HUES64 (cell line): Measurements from ENCODE around the gene HOMER1.
A peak's percentile ranks its signal among the peaks of the same experiment; 100 is the strongest.
"Not testable (repeated sequence)": the region's sequence is repeated elsewhere in the genome, so short reads cannot be mapped to it uniquely, and the experiment has no call there.

ENCODE experiments used
- H3K27ac ChIP-seq: 2 replicates; pipeline ENCODE4 v1.7.0; 2013; ENCODE audit warnings: low read depth, low read length, inconsistent platforms
- H3K27me3 ChIP-seq: 2 replicates; pipeline ENCODE4 v1.6.1; 2013; ENCODE audit warnings: mild to moderate bottlenecking, low read length; ENCODE audit not compliant: insufficient read depth
- H3K36me3 ChIP-seq: 2 replicates; pipeline ENCODE4 v1.6.1; 2013; ENCODE audit warnings: mild to moderate bottlenecking, low read length; ENCODE audit not compliant: insufficient read depth
- H3K4me1 ChIP-seq: 2 replicates; pipeline ENCODE4 v1.6.1; 2013; ENCODE audit warnings: mild to moderate bottlenecking, low read length, moderate library complexity; ENCODE audit not compliant: insufficient read depth
- H3K4me3 ChIP-seq: 2 replicates; pipeline ENCODE4 v1.5.1; 2013; ENCODE audit warnings: mild to moderate bottlenecking, low read length, moderate library complexity
- H3K9ac ChIP-seq: 2 replicates; pipeline ENCODE4 v1.6.1; 2013; ENCODE audit warnings: mild to moderate bottlenecking, low read depth, low read length
- H3K9me3 ChIP-seq: 2 replicates; pipeline ENCODE4 v1.6.1; 2013; ENCODE audit warnings: low read depth, low read length; ENCODE audit not compliant: insufficient read depth
- WGBS: fragments of 150-250, 120-280 bp; methylation state at CpG from one replicate; pipeline ENCODE4 v1.1.7; 2013; ENCODE audit warnings: missing lambda C conversion rate; 5-methylcytosine and 5-hydroxymethylcytosine counted together

Gene HOMER1

DNA sequence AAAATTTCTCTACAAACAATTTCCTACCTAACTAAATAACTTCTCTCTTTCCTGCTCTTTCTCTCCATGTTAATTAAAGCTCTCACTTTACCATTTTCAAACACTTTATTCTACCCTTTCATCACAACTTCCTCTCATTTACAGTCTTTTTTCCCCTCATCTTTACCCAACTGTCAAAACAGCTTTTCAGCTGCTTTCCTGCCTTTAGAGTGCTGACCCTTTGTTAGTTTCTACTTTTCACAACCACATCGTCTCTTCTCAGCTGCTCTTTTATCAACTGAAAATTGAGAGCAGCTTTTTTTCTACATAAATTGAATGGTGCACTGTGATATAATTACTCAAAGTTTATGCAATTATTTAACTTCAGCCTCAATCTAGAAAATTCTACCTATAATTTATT is 3.1 kb upstream of the HOMER1 start:
- H3K9me3 ChIP-seq: no peaks in the 10 kb centered on the region
- H3K36me3 ChIP-seq: no peaks in the 10 kb centered on the region
- H3K9ac ChIP-seq: no peak overlapping the region
- WGBS: 60% methylated on average over 1 of the region's 1 CpG
- H3K4me1 ChIP-seq: peaks cover 14% of the 10 kb centered on the region
- no peaks in the 10 kb centered on the region for H3K27me3 ChIP-seq
- H3K27ac ChIP-seq: no peak overlapping the region
- no peak overlapping the region for H3K4me3 ChIP-seq

DNA sequence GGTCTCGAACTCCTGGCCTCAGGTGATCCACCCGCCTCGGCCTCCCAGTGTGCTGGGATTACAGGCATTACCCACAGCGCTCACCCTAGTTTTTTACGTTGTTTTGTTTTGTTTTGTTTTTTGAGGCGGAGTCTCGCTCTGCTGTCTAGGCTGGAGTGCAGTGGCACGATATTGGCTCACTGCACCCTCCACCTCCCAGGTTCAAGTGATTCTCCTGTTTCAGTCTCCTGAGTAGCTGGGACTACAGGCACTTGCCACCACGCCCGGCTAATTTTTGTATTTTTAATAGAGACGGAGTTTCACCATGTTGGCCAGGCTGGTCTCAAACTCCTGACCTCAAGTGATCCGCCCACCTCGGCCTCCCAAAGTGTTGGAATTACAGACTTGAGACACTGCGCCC is 2.4 kb upstream of the HOMER1 start:
- not testable (repeated sequence) for H3K9me3 ChIP-seq, H3K27me3 ChIP-seq, H3K27ac ChIP-seq, H3K9ac ChIP-seq, H3K4me3 ChIP-seq, H3K36me3 ChIP-seq
- WGBS: 91% methylated on average over 14 of the region's 14 CpGs
- H3K4me1 ChIP-seq: peaks cover 14% of the 10 kb centered on the region

DNA sequence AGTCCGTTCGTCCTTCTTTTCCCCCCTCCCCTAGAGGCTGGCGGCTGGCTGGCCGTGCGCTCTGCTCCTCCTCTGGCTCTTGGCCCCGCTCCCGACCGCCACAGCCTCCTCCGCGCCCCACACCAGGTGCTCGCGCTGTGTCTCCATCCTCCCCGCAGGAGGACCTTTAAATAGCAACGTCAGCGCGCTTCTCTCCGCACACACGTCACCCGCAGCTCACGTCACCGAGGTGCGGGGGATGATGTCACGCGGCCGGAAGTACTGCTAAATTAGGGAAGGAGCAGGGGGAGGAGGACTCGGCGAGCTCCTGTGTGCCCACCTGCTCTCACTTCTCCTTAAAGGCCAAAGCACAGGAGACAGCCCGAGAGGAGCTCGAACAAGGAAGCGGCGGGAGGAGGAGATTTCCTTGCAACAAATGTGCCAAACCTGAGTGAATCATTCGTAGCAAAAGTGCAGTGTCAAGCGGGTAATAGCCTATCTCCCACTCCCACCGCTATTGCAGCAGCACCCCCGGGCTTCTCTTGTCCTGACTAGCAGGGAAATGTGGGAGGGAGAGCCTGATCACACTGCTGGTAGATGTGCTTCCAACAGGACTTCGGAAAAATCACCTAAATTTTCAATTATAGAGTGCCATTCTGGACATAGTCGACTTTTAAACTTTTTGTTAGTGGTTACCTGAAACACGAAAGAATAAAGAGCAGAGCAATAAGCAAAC is 614 bp upstream of the HOMER1 start:
- Histone ChIP-seq H3K36me3 (no peaks in the 10 kb centered on the region), H3K4me1 (peaks cover 31% of the 10 kb centered on the region), H3K4me3 (peak overlapping the region; percentile 87), H3K27ac (peak overlapping the region; percentile 97), H3K9me3 (no peaks in the 10 kb centered on the region), H3K9ac (peak overlapping the region; percentile 93), H3K27me3 (no peaks in the 10 kb centered on the region)
- 4% methylated on average over 38 of the region's 38 CpGs for WGBS

DNA sequence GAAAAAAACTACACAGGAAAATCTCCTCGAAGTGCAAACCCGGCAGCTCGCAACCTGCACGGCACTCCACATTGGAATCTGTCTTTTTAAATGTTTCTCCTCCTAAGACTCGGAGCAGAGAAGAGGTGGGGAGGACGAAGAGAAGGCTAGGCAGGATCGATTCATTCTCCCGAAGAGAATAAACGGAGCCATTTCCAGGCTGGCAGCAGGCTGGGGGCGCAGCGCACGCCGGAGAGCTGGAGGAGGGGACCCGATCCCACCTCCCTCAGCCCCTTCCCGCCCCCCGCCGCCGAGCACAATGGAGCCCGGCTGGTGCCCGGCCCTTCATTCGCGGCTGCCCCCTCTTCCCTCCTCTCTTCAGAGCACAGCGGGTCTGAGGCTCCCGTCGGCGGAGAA is 628 bp downstream of the HOMER1 start:
- Histone ChIP-seq H3K27me3 (no peaks in the 10 kb centered on the region), H3K4me1 (peaks cover 36% of the 10 kb centered on the region), H3K9ac (peak overlapping the region; percentile 93), H3K9me3 (no peaks in the 10 kb centered on the region), H3K27ac (peak overlapping the region; percentile 97), H3K4me3 (peak overlapping the region; percentile 87), H3K36me3 (no peaks in the 10 kb centered on the region)
- 0% methylated on average over 26 of the region's 26 CpGs for WGBS

DNA sequence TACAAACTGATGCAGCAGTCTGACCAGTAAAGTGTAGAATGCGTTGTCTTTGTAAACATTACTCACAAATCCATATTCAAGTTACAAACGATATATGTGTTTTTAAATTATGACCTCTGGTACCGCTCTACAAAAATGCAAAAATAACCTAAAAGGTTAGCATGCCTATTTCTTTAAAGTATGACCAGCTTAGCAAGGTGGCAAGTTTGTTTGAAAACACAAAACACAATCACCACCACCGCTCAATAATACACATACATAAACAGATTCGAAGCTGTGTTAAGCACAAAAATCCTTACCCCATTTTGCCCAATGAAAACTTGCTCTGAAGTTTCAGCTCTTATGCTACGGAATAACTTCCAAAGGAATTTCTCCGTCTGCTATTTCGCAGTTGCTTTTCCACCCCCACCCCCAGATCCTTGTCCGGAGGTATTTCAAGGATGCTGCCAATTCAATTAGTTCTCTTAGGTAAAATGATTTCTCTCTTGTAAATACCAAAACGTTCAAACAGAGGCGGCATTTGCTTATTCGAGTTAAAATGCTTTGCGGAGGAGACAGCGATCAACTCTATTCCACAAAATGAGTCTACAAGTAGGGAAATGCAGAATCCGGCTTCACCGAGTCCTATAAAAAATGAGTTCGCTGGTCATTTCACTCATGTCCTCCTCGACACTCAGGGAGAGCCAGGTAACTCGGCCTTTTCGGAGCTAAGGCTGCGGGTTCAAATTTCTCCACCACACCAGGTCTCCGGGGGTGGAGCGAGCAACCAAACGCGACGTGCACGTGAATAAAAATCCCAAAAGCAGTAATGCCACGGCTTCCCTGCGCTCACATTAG is 1.2 kb downstream of the HOMER1 start:
- no peaks in the 10 kb centered on the region for H3K36me3 ChIP-seq
- H3K4me1 ChIP-seq: peaks cover 42% of the 10 kb centered on the region
- H3K9me3 ChIP-seq: no peaks in the 10 kb centered on the region
- no peaks in the 10 kb centered on the region for H3K27me3 ChIP-seq
- WGBS: under 1% methylated on average over 26 of the region's 29 CpGs
- peak overlapping the region; percentile 97 for H3K27ac ChIP-seq
- peak overlapping the region; percentile 87 for H3K4me3 ChIP-seq
- H3K9ac ChIP-seq: peak overlapping the region; percentile 93

DNA sequence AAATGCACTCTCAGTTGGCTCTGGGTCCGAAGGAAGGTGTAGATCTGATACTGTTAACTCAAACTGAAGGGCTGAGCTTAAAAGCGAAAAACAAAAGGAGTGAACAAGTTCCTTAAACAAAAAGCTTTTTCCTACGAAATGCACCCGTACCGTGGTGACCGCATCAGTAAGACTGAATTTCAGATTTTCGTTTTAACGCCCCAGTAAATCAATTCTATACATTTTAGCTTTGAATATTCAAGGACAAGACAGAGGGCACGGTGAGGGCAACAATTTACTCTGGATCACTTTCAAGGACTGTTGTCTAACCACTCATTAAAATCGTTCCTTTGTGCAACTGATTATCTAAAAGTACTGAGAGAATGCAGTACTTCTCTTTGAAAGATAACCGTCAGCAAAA is 1.9 kb downstream of the HOMER1 start:
- Histone ChIP-seq H3K9me3 (no peaks in the 10 kb centered on the region), H3K27ac (no peak overlapping the region), H3K9ac (peak overlapping the region; percentile 93), H3K36me3 (no peaks in the 10 kb centered on the region), H3K4me3 (peak overlapping the region; percentile 87), H3K4me1 (peaks cover 45% of the 10 kb centered on the region), H3K27me3 (no peaks in the 10 kb centered on the region)
- 2% methylated on average over 11 of the region's 11 CpGs for WGBS

DNA sequence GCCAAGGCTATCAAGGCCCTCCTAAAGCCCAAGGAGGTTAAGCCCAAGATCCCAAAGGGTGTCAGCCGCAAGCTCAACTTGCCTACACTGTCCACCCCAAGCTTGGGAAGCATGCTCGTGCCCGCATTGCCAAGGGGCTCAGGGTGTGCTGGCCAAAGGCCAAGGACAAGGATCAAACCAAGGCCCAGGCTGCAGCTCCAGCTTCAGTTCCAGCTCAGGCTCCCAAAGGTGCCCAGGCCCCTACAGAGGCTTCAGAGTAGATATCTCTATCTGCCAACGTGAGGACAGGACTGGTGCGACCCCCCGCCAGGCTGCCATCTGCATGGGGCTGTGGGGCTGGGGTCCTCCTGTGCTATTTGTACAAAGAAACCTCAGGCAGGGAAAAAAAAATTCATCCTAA is 3.3 kb downstream of the HOMER1 start:
- H3K9ac ChIP-seq: no peak overlapping the region
- H3K36me3 ChIP-seq: no peaks in the 10 kb centered on the region
- no peaks in the 10 kb centered on the region for H3K9me3 ChIP-seq
- H3K27me3 ChIP-seq: no peaks in the 10 kb centered on the region
- WGBS: 74% methylated on average over 6 of the region's 6 CpGs
- H3K27ac ChIP-seq: no peak overlapping the region
- H3K4me1 ChIP-seq: peaks cover 45% of the 10 kb centered on the region
- peak overlapping the region; percentile 87 for H3K4me3 ChIP-seq

DNA sequence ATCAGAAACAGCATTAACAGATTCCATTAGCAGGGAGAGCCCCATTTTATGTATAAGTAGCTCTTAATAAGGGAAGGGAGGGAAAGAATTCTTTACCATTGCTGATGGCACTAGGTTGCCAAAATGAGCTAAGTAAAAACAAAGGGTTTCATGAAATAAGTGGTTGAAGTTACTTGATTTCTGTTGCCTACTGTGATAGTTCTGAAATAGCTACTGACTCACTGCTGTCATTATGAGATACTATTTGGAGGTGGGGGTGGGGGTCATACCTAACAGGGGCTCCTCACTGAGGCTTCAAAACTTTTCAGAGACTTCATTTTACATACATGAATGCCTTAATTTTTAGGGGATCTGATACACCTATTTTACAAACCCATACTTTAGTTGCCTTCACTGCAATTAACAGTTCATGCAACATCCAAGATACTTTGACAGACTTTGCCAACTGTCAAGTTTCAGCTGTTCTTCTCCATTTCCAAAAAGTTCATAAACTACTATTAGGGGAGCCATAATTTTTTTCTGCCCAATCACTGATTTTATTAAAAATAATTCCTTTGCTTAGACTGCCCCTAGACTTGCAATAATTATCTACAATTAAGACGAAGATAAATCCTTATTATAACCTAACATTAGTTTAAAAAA is 4.6 kb downstream of the HOMER1 start:
- Histone ChIP-seq H3K4me3 (peak overlapping the region; percentile 15; the same call in 1 of the 2 replicates), H3K36me3 (no peaks in the 10 kb centered on the region), H3K27me3 (no peaks in the 10 kb centered on the region), H3K9me3 (no peaks in the 10 kb centered on the region), H3K9ac (no peak overlapping the region), H3K4me1 (peaks cover 44% of the 10 kb centered on the region), H3K27ac (0 out of 2 replicates have a peak overlapping the region, but pooled peaks have one; percentile 9)
- no CpG with 5 or more reads among the region's 1 CpG for WGBS

DNA sequence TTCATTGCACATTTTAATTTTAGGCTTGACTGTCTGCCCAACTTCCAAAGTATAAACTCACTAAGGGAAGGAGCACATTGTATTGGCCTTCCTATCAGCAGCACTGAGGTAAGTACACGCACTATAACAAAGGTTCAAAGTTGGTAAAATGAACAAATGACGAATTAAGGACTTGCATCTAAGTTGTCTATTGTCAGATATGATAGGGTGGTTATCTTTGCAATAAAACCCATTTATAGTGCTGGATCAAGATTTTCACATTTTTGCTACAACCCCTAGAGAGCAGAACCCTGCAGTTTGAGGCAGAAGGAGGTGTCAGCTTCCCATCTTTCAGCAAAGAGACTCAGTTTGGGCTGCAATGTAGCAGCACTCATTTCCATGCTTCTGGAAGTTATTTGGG is 5.1 kb downstream of the HOMER1 start:
- no peaks in the 10 kb centered on the region for H3K36me3 ChIP-seq
- H3K27me3 ChIP-seq: no peaks in the 10 kb centered on the region
- H3K4me3 ChIP-seq: peak overlapping the region; percentile 15
- peaks cover 50% of the 10 kb centered on the region for H3K4me1 ChIP-seq
- WGBS: 87% methylated on average over 2 of the region's 2 CpGs
- no peak overlapping the region for H3K9ac ChIP-seq
- H3K9me3 ChIP-seq: no peaks in the 10 kb centered on the region
- 0 out of 2 replicates have a peak overlapping the region, but pooled peaks have one; percentile 9 for H3K27ac ChIP-seq

DNA sequence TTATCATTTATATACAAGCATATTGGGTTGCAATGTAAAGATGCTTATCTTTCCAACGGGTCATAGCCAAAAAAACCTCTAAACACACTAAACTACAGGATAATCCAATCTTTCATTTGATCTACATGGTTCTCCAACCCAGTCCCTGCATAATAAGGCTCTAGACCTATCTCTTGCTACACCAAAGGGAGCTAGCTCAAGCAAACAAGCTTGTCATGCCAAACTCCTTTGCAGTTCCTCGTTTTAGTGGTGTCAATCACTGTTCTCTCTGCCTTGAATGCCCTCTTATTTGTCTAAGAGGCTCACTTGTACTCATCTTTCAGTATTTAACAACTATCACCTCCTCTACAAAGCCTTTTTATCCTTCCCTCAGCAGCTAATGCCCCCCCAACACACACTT is 5.6 kb downstream of the HOMER1 start:
- Histone ChIP-seq H3K9me3 (no peaks in the 10 kb centered on the region), H3K4me3 (peak overlapping the region; percentile 10; the same call in 1 of the 2 replicates), H3K27me3 (no peaks in the 10 kb centered on the region), H3K27ac (no peak overlapping the region), H3K36me3 (no peaks in the 10 kb centered on the region), H3K4me1 (peaks cover 52% of the 10 kb centered on the region), H3K9ac (no peak overlapping the region)
- 61% methylated on average over 2 of the region's 2 CpGs for WGBS
